Measurements from ENCODE around the gene MRPL42. TPM values are rescaled to one million over a fixed set of nuclear protein-coding genes. Genes with fewer than 3 reads are reported as not detected.

The MRPL42 gene
- total RNA-seq, 6 experiments from 2014 or later: 25.8 to 44.5 (median 32.1) TPM

- DNase-seq (no peak), ATAC-seq (no peak)
- Histone ChIP-seq H3K27me3 (no peaks in the 10 kb centered on the region), H3K27ac (no peak overlapping the region), H3K9me3 (no peaks in the 10 kb centered on the region), H3K4me3 (no peak overlapping the region), H3K4me1 (peaks cover 0 to 3% (median 0%) of the 10 kb centered on the region in 4 donors), H3K36me3 (no peaks in the 10 kb centered on the region)
- 58% methylated on average over 8 of the region's 8 CpGs for WGBS (ENCODE audit: insufficient coverage, low coverage, low lambda C conversion rate, missing lambda C conversion rate)
- intact Hi-C loops (cut with DNase I): no loop called here
- TF ChIP-seq, protein P1, sequence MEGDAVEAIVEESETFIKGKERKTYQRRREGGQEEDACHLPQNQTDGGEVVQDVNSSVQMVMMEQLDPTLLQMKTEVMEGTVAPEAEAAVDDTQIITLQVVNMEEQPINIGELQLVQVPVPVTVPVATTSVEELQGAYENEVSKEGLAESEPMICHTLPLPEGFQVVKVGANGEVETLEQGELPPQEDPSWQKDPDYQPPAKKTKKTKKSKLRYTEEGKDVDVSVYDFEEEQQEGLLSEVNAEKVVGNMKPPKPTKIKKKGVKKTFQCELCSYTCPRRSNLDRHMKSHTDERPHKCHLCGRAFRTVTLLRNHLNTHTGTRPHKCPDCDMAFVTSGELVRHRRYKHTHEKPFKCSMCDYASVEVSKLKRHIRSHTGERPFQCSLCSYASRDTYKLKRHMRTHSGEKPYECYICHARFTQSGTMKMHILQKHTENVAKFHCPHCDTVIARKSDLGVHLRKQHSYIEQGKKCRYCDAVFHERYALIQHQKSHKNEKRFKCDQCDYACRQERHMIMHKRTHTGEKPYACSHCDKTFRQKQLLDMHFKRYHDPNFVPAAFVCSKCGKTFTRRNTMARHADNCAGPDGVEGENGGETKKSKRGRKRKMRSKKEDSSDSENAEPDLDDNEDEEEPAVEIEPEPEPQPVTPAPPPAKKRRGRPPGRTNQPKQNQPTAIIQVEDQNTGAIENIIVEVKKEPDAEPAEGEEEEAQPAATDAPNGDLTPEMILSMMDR (IDR thresholded peaks at IDR 0.05): no peak
- no peak for TF ChIP-seq POLR2A (IDR thresholded peaks at IDR 0.05)
Observed at GRCh38 chr12:93425736-93426411, 41.4 kb upstream of the MRPL42 start.

DNA sequence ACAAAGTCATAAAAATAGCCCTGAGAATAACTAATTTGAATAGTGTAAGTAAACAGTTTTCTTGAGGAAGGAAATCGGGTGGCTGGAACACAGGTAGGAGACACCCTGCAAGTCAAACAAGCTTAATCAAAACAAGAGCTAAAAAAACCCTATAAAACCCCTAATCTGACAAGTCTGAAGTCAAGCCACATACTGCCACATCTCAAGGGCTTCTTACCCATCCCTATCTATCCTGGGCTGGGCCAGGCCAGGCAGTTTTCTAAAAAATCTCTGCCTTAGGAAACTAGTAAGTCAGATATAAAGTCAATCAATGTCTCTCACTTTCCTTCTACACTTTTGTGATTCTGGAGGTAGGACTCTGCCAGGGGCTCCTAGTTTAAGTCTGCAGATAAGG, 40.9 kb upstream of the MRPL42 start:
- no peaks in the 10 kb centered on the region for H3K27me3 ChIP-seq
- H3K27ac ChIP-seq: no peak overlapping the region
- DNase-seq: no peak
- intact Hi-C loops (cut with DNase I): no loop called here
- no peaks in the 10 kb centered on the region for H3K36me3 ChIP-seq
- no peak overlapping the region for H3K4me3 ChIP-seq
- no peak for ATAC-seq
- no CpG with 5 or more reads among the region's 1 CpG for WGBS (ENCODE audit: insufficient coverage, low coverage, low lambda C conversion rate, missing lambda C conversion rate)
- no peaks in the 10 kb centered on the region for H3K9me3 ChIP-seq
- peaks cover 0 to 3% (median 0%) of the 10 kb centered on the region in 4 donors for H3K4me1 ChIP-seq
- TF ChIP-seq POLR2A (IDR thresholded peaks at IDR 0.05): no peak
- TF ChIP-seq, protein P1 (IDR thresholded peaks at IDR 0.05): no peak

DNA sequence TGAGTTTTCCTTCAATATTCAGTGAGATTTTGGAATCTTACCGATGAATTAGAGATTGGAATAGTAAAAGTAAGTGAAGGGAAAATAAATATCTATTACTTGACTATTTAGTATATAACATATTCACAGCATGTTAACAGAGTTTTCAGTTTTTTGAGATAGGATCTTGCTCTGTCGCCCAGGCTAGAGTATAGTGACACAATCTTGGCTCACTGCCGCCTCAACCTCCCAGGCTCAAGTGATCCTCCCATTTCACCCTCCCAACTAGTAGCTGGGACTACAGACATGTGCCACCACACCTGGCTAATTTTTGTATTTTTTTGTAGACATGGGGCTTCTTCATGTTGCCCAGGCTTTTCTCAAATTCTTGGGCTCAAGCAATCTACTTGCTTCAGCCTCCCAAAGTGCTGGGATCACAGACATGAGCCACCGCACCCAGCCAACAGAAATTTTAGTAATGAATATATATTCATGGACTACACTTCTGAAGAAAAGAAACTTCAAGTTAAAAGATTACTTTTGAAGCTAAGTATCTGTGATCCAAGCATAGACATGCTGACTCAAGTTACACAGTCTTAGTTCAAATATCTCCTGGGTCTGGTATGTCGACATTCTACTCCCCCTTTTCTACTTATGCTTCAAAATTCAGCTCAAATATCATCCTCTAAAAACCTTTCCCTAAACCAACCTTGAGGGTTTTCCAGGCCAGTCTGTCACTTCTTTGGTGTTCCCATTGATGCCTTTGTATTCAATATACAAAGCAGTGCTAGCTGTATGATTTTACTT, 39.3 kb upstream of the MRPL42 start:
- Histone ChIP-seq H3K27ac (no peak overlapping the region), H3K27me3 (no peaks in the 10 kb centered on the region), H3K4me3 (no peak overlapping the region), H3K36me3 (no peaks in the 10 kb centered on the region), H3K9me3 (no peaks in the 10 kb centered on the region), H3K4me1 (peaks cover 0 to 3% (median 0%) of the 10 kb centered on the region in 4 donors)
- TF ChIP-seq POLR2A (IDR thresholded peaks at IDR 0.05): no peak
- TF ChIP-seq, protein P1 (IDR thresholded peaks at IDR 0.05): no peak
- WGBS (ENCODE audit: insufficient coverage, low coverage, low lambda C conversion rate, missing lambda C conversion rate): 86% methylated on average over 5 of the region's 5 CpGs
- intact Hi-C loops (cut with DNase I): no loop called here
- no peak for ATAC-seq
- no peak for DNase-seq

GRCh38 chr12:93429448-93429847, 37.9 kb upstream of the MRPL42 start:
- Histone ChIP-seq H3K4me3 (no peak overlapping the region), H3K9me3 (no peaks in the 10 kb centered on the region), H3K36me3 (no peaks in the 10 kb centered on the region), H3K4me1 (peaks cover 0 to 3% (median 0%) of the 10 kb centered on the region in 4 donors), H3K27ac (no peak overlapping the region), H3K27me3 (no peaks in the 10 kb centered on the region)
- no peak for ATAC-seq
- DNase-seq: no peak
- no peak for TF ChIP-seq POLR2A (IDR thresholded peaks at IDR 0.05)
- intact Hi-C loops (cut with DNase I): no loop called here
- 92% methylated on average over 1 of the region's 1 CpG for WGBS (ENCODE audit: insufficient coverage, low coverage, low lambda C conversion rate, missing lambda C conversion rate)

DNA sequence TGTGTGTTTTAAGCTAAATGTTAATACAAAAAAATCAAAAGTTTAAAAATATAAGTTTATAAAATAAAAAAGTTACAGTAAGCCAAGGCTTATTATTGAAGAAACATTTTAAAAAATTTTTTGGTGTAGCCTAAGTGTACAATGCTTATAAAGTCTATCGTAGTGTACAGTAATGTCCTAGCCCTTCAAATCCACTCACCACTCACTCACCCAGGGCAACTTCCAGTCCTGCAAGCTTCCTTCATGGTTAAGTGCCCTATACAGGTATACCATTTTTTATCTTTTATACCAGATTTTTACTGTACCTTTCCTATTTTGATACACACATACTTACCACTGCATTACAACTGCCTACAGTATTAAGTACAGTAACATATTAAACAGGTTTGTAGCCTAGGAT, 37.5 kb upstream of the MRPL42 start:
- no peaks in the 10 kb centered on the region for H3K36me3 ChIP-seq
- peaks cover 0 to 3% (median 0%) of the 10 kb centered on the region in 4 donors for H3K4me1 ChIP-seq
- no peaks in the 10 kb centered on the region for H3K9me3 ChIP-seq
- DNase-seq (no peak), ATAC-seq (no peak)
- H3K27me3 ChIP-seq: no peaks in the 10 kb centered on the region
- WGBS (ENCODE audit: insufficient coverage, low coverage, low lambda C conversion rate, missing lambda C conversion rate): 93% methylated on average over 1 of the region's 1 CpG
- intact Hi-C loops (cut with DNase I): no loop called here
- H3K27ac ChIP-seq: no peak overlapping the region
- TF ChIP-seq, protein P1 (IDR thresholded peaks at IDR 0.05): no peak
- no peak for TF ChIP-seq POLR2A (IDR thresholded peaks at IDR 0.05)
- no peak overlapping the region for H3K4me3 ChIP-seq
